HG02981 (cell line): ENCODE data around the gene DECR2.
"Not testable (repeated sequence)": the region's sequence is repeated elsewhere in the genome, so short reads cannot be mapped to it uniquely, and the experiment has no call there.

Experiments
- ATAC-seq: cut with Tn5 transposase; IDR thresholded peaks from one replicate; pipeline ENCODE4 v1.9.1; 2021; ENCODE audit warnings: mild to moderate bottlenecking, moderate library complexity; ENCODE audit not compliant: unreplicated experiment

Gene DECR2

DNA sequence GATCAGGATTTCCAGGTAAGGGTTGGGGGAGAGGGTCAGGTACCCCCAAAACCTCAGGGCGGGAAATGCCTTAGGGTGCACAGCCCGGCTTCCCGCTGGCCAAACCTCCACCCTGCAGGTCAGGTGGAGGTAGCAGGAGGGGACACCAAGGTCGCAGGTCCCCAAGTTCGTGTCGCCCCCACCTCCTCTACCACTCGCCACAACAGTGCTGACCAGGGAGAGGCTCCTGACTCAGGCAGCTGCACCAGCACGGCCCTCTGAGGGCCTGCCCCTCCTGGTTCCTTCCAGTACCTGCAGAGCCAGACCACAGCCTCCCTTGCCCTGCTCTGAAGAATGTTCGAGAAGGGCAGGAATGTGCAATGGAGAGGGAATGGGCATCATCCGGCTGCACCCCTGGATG, 35.2 kb upstream of the DECR2 start:
- no peak for ATAC-seq

DNA sequence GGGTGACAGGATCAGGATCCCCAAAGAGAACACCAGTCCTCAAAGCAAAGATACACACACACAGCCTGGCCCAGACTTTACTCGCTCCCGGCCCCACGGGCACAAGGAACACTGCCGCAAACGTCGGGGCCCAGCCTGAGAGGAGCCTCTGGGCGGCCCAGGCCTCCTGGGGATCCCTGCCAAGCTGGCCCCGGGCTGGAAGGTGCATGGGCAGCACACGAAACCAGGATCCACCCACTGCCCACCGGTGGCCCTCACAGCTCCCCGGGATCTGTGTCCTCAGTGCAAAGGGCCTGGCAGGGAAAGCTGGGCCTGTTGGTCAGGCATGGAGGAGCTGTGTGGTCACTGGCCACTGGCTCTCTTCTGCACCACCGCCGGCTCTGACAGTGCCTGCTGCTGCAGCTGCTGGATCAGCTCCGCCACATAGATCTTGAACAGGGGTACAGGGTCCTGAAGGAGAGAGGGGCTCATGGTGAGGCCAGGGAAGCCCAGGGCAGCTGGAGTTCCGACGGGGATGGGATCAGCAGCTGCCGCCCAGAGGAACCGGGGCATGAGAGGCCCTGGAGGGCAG, 34.3 kb upstream of the DECR2 start:
- ATAC-seq, result no peak

DNA sequence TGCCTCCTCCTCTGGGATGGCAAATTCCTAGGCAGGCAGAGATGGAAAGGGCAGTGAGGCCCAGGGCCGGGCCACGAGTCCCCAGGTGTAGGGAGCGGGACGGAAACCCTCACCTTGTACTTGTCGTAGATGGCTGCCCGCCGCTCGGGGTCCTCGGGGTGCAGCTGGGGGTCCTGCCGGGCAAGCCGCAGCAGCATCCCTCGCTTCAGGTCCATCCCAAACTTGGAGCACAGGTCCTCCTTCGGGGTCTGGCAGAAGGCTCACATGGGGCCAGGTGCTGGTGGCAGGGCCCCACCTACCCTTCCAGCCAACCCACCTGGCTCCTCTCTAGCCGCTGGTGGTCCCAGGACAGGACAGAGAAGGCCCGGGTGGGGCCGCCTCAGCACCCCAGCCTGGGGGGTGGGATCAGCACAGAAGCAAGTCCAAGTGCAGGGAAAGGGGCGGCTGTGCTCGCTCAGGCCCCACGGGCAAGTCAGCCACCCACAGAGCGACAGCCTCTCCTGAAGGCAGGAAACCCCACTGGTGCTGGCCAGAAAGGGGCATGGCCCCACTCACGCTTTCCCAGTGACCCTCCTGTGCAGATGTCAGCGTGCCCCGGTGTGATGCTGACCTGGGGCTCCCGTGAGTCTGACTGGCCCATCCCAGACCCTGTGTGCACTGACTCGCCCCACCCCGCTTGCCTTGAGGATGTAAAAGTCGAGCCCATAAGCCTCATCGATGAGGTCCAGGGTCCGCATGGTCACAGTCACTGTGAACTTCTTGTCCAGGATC, 33.1 kb upstream of the DECR2 start:
- ATAC-seq, result no peak

DNA sequence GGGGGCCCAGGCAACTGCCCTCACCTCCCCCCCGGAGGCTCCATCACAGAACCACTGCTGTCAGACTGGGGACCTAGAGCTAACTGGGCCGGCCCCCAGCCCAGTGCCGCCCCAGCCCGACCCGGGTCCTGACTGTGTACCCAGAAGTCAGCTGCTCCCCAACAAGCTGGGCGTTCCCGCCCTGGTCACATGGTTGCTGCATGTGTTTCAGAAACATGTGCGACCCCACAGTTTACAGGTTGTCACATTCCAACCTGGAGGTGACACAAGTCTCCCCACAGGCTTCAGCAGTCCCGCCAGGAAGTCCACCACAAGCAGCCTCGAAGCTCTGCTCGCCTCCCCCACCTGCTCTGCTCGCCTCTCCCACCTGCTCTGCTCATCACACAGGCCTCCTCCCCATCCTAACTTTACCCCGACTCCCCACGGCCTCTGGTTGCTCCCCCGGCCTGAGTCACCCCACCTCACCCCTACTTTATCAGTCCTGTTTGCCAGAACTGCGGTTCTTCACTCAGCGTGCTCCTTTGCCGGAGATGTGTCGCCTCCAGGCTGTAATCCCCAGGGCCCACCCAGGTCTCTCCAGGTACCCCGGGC, 32.3 kb upstream of the DECR2 start:
- ATAC-seq, result no peak

DNA sequence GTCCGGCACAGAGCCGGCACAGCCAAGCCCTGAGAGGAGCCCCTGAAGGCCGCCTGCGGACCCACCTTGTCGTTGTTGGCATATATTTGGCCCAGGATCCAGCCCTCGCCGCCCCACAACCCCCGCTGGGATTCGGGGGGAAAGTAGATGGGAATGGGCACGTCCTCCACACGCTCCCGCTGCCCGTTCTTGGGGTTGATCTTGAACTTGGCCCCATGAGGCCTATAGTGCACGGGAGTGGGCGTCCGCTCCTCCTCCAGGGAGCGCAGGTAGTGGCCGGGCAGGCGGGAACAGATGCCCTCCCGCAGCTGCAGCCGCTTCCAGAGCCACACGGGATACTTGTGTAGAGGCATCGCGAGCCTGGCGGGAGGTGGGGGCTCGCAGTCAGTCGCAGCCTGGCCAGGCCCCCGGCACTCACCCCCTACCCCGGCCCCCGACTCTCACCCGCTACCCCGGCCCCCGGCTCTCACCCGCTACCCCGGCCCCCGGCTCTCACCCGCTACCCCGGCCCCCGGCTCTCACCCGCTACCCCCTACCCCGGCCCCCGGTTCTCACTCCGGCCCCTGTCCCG, 31.7 kb upstream of the DECR2 start:
- ATAC-seq, result no peak

DNA sequence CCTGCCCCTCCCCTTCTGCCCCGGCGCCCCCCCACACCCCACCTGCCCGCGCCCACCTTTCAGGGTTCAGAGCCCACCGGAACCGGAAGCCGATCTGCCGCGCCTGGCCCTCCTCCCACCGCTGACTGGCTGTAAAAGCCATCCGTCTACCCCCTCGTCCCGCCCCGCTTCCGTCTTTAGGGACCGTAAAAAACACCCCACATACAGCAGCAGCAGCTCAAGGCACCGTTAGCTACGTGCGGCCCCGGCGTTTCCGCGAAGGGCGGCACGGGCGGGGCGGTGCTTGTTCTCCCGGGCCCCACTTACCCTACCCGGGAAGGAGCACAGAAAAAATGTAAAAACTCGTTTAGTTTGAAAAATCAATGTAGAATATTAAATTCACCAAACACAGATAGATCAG, 31.2 kb upstream of the DECR2 start, which contains the start of gene MRPL28:
Gene MRPL28 (minus strand): TSS at position 96 of the 400 bp plus-strand sequence. CDS start 320 bp downstream, outside the sequence.
- ATAC-seq, result peak; percentile 85

DNA sequence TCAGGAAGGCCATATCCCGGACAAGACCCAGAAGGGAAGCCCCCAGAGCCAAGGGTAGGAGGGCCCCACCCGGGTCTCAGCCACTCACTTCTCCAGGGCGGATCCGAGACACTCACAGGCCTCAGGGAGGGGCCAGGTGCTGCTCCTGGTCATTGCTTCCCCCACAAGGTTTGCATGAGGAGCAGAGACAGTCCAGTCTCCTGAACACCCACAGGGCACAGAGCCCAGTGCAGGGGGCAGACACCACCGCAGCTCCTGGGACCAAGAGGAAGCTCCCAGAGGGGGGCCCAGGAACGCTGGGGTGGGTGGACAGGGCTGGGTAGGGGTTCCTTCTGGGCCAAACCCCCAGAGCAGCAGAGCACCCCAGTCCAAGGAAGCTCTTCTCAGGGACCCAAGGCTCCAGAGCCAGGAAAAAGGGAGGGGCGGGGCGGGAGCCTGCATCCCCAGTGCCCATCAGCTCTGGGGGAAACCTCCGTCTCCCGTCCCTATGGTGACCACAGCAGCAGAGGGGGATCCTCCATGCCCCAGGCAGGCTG, 30.6 kb upstream of the DECR2 start:
- ATAC-seq, result no peak

DNA sequence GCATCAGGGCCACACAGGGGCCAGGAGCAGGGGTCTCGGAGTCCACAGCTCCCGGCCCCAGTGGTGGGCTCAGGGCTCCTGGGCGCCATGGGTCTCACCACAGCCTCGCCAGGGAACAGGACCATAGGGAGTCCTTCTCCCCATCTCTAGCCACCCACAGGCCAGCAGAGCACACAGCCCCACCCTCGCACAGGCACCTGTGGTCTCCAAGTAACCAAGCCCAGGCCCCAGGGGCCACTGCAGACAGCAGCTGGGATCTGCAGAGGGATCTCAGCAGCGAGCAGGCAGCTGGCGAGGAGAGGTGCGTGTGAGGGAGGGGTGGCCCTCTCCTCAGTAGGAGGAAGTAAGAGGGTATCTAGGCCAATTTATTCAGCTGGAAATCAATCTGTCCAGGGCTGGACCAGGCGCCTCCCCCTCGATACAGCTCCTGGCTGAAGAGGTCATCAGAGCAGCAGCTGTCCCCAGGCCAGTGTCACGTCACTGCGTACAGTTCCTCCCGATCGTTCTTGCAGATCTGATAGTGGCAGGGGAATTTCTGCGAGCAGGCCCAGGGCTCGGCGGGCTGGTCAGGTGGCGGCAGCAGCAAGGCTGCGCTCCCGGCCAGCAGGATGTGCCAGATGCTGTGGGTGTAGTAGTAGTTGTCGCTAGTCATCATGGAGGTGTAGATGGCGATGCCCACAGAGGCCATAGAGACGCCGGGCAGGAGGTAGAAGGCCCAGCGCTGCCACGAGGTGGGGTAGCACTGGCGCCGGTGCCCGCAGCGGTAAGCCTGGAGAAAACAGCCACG, 30.0 kb upstream of the DECR2 start:
- ATAC-seq, result no peak

DNA sequence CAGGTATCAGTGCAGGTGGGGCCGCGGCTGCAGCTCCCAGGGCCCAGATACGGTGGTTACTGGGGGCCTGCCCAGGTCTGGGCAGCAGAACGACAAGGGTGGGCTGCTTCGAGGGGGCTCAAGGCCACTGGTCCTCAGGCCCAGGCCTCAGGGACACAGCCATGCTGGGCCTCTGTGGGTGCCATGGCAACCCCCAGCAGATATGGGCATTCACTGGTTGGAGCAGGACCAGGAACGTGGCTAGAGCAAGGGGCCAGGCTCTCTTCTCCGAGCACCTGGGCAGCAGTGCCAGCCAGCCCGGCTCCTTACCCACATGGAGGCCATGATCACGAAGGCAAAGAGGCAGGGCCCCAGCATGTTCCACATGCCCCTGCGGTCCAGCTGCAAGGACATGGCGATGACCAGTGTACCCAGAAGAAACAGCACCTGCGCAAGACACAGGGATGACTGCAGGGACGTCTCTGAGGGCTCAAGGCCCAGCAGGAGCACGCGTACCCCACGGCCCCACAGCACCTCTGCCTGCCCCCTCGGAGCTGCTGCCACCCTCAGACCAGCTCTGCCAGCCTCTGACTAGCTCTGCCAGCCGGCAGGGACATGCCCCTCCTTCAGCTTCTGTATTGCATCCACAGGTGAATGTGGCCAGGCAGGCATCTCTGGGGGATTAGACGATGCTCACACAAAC, 29.2 kb upstream of the DECR2 start:
- no peak for ATAC-seq

DNA sequence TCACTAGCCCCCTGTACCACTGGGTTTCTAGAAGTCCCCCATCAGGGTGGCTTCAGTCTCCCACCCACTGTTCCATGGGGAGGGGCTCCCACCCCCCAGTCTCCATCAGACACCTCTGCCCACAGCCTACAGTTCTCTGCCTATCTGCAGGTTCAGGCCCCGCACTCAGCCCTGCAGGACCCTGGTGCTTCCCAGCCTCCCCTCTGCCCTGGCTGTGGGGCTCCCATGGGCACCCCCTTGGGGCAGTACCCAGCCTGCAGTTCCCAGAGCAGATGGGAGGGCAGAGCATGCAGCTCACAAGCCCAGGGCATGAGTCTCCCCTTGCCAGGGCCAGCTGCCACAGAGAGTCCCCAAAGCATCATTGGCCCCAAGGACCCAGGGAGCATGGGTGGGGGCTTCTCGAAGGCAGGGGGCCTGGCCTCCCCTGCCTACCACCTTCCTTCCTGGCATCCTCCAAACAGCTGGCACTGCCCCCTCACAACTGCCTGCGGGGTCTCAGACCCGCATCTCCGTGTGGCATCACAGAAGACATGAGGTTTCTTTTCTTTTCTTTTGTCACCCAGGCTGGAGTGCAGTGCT, 28.6 kb upstream of the DECR2 start:
- ATAC-seq, result no peak

DNA sequence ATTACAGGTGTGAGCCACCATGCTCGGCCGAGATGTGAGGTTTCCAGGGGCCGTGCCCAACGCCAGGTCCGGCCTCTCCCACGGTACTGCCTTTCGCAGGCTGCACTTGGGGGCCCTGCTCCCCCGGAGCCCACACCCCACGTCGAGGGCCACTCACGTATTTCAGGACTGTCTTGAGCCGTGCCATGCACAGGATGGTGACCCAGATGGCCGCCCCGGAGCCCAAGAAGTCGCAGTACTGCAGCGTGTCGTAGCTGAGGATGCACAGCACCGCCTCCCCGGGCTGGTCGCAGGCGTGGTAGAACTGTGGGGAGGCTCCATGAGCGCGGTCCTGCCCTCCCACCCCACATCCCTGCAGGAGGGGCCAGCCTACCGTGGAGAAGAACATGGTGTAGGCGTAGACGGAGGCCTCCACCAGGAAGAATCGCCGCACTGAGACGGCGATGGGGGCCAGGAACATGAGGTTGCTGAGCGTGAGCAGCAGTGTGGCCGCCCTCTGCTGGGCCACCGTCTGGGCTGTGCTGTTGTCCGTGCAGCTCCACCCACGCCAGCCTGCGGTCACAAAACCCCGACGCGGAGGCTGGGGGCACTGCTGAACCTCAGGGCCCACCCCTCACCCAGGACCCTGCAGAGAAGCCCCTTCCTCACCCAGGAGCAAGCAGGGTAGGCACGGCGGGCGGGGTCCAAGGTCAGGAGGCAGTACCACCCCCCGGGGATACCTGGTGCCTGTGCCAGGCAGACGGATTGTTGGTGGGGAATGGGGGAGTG, 27.7 kb upstream of the DECR2 start:
- no peak for ATAC-seq

DNA sequence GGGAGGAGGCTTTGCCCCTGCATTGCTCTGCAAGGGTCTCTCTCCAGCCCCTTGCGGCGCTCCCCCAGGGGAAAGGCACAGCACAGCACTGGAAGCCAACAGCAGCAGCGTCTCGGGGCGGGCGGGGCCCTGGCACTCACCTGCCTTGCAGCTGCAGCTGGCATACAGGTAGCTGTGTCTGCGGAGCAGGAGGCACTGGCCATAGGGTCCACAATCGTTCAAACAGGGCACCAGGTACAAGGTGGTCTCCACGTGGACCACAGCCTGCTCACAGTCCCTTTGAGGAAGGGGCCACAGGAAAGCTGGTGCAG, 27.1 kb upstream of the DECR2 start:
- ATAC-seq, result no peak

DNA sequence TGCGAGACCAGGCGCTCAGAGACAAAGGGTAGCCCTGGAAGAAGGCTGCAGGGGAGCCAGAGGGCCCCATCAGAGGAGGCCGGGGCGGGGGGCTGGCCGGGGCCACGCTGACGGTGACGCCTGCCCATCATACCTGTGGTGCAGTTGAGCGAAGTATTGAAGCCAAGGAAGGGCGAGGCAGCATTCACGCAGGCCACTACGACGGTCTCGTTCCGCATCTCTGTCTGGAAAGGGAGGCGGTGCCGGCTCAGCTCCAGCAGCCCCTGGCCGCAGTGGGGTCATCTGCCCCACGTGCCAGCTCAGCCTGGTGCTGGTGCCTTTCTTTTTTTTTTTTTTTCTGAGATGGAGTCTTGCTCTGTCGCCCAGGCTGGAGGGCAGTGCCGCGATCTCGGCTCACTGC, 26.5 kb upstream of the DECR2 start:
- no peak for ATAC-seq

DNA sequence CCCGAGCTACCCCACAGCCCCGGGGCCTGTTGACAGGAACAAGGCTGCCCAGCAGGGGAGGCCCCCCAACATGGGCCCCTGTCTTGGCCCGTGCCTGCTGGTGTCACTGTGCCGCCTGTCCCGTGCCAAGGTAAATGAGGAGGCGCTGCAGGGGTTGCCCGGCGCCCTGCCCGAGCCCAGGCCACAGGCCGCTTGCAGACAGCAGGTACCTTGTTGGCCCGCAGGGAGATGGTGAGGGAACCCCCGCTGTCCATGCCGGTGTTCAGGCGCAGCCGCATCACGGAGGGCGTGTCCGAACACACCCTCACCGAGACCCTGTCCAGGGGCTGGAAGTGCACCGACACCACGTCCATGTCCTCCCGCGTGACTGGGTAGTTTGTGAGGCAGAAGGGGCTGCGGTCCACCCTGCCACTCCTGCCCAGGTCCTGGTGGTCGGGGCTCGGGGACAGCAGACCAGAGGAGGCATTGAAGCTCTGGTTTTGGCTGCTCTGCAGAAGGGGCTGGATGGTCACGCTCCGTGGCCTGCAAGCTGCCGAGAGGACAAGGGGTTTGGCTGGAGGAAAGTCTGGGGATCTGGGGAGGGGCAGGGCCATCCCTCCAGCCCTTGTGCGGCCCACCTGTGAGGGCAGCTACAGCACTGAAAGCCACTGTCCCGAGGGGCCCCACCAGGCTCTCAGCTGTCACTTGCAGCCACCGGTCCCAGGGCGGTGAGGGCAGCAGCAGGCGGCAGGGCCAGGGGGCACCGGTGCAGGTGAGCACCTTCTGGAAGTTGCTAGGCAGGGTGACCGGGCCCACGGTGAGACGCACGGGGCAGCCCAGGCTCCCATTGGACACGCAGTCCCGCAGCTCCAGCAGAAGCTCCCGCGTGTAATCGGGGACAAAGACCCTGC, 25.5 kb upstream of the DECR2 start:
- ATAC-seq, result no peak

DNA sequence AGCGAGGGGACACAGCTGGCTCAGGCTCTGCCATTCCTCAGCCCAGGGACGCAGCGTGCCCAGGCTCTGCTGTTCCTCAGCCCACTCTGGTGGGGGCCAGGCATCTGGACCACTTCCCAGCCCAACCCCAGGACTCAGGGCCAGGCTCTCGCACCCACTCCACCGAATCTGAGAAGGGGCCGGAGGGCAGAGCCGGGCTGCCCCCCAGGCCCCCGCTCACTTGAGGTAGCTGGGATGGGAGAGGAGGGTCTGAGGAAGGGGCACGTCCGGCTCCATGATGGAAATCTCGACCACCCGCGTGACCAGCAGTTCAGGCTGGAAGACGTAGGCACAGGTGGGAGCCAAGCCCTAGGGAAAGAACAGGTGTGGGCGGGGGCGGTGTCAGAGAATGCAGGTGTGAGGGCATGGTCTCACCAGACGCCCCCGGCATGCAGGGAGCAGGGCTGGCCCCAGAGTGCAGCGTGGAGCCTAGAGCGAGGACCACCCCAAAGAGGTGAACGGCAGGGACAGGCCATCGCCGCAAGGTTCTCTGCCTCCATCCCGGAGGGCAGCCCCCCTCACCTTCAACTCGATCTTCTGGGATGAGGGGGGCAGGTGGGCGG, 24.8 kb upstream of the DECR2 start:
- no peak for ATAC-seq

DNA sequence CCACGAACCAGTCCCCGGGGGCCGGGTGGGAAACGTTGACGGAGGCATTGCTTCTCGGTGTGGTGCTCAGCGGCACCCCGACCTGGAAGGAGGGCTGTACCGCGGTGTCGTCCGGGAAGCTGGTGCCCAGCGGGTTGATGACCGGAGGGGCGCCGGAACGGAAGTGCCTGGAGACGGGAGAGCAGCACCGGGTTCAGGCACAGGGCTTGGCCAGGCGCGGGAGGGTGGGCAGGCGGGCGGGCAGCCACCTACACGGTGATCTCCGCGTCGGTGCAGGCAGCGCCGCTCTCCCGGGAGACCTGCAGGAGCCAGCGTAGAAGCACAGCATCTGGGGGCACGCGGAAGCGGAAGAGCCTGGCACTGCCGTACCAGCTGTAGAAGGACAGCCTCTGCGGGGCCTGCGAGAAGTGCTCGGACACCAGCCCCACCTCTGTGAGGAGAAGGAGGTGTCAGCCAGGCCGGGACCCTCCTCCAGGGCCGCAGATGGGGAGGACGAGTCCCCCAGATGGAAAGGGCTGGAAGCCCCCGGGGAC, 24.2 kb upstream of the DECR2 start:
- no peak for ATAC-seq

DNA sequence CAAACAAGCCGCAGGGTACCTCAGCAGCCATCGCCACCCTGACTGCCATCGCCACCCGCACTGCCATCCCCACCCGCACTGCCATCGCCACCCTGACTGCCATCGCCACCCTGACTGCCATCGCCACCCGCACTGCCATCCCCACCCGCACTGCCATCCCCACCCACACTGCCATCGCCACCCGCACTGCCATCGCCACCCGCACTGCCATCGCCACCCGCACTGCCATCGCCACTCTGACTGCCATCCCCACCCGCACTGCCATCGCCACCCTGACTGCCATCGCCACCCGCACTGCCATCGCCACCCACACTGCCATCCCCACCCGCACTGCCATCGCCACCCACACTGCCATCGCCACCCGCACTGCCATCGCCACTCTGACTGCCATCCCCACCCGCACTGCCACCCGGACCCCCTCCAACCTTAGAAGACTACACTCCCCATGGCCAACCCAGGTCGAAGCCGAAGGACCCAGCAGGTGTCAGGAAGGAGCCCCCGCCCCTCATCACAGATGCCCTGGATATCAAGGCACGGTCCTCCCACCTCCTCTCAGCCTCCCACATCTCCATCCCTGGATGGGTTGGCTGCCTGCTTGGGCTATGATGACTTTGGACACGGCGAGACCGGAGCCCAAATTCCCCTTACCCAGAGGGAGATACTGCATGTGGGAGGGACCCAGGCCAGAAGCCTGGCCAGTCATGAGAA, 23.4 kb upstream of the DECR2 start:
- not testable (repeated sequence) for ATAC-seq
